Measurements from ENCODE around the gene FBLL1. TPM values are rescaled to one million over a fixed set of nuclear protein-coding genes. Genes with fewer than 3 reads are reported as not detected.

The FBLL1 gene
- total and polyA plus RNA-seq, 8 donors: 0.37 to 0.95 (median 0.55) TPM; not detected in 2

GRCh38 chr5:168578006-168578405, 48.9 kb downstream of the FBLL1 start:
- Histone ChIP-seq H3K27me3 (no peaks in the 10 kb centered on the region), H3K36me3 (no peaks in the 10 kb centered on the region), H3K4me3 (peak overlapping the region; percentile 89 to 98), H3K9me3 (no peaks in the 10 kb centered on the region), H3K27ac (peak overlapping the region in 1 of 2 donors; percentile 90), H3K4me1 (peaks cover 15 to 38% of the 10 kb centered on the region in 2 donors)
- TF ChIP-seq CTCF (IDR thresholded peaks at IDR 0.05): no peak
- no peak for DNase-seq
- no peak for ATAC-seq
- intact Hi-C loops (cut with DNase I): no loop called here

GRCh38 chr5:168578538-168579487, 49.7 kb downstream of the FBLL1 start, which contains the start of gene PANK3:
Gene PANK3 (minus strand): TSS chr5:168579368. CDS start chr5:168579283, 85 bp downstream.
- no peak for TF ChIP-seq CTCF (IDR thresholded peaks at IDR 0.05)
- H3K27me3 ChIP-seq: no peaks in the 10 kb centered on the region
- peak within 1 kb of the TSS; percentile 90 to 95 for H3K27ac ChIP-seq
- H3K9me3 ChIP-seq: no peaks in the 10 kb centered on the region
- ATAC-seq (peak; percentile 89), DNase-seq (peak in 3 of 4 donors; percentile 74 to 81 (median 76))
- peak within 1 kb of the TSS; percentile 89 to 98 for H3K4me3 ChIP-seq
- H3K4me1 ChIP-seq: peaks cover 15 to 38% of the 10 kb centered on the region in 2 donors
- intact Hi-C loops (cut with DNase I): no loop called here
- no peaks in the 10 kb centered on the region for H3K36me3 ChIP-seq

DNA sequence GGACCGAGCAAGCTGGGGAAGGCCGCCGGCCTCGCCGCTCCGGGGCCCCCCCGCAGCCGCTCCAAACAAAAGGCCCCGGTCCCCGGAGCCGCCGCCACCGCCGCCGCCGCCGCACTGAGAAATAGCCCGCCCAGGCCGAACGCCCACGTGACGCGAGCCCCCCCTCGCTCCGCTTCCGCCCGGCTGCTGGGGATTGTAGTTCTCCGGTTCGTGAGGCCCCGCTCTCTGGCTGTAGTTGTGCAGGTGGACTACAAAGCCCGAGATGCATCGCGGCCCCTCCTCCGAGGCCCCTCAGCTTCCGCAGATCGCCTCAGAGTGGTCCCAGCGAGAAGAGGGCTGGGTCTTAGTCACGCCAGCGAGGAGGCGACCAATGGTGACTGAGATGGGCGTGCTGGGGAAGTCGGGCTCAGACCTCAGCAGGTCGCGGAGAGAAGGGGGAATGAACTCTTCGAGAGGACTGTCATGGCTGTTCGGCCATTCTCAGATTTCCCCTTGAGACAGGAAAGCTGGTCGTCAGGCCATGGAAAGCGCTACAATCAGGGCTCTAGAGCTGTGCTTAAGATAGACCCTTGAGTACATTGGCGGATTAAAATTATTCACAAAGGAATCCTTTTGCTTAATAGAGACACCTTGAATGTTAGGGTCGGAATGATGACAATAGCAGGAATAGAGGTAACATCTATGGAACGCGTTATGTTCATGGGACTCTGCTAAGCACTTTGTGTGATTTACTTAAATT, 50.6 kb downstream of the FBLL1 start:
- ATAC-seq: peak; percentile 98
- H3K9me3 ChIP-seq: no peaks in the 10 kb centered on the region
- intact Hi-C loops (cut with DNase I): no loop called here

GRCh38 chr5:168580227-168580508, 51.1 kb downstream of the FBLL1 start:
- no peak for ATAC-seq
- no peaks in the 10 kb centered on the region for H3K9me3 ChIP-seq

More for the DNA sequence above, 50.6 kb downstream of the FBLL1 start:
- Histone ChIP-seq H3K4me3 (peak overlapping the region; percentile 89 to 98), H3K4me1 (peaks cover 15 to 36% of the 10 kb centered on the region in 2 donors), H3K27me3 (no peaks in the 10 kb centered on the region), H3K36me3 (no peaks in the 10 kb centered on the region), H3K27ac (peak overlapping the region; percentile 90 to 95)
- peak; percentile 98 to 99 (median 98) for DNase-seq
- TF ChIP-seq CTCF (IDR thresholded peaks at IDR 0.05): no peak

More at GRCh38 chr5:168580227-168580508, 51.1 kb downstream of the FBLL1 start:
- peak overlapping the region; percentile 89 to 98 for H3K4me3 ChIP-seq
- no peaks in the 10 kb centered on the region for H3K27me3 ChIP-seq
- TF ChIP-seq CTCF (IDR thresholded peaks at IDR 0.05): no peak
- intact Hi-C loops (cut with DNase I): no loop called here
- DNase-seq: no peak
- H3K27ac ChIP-seq: peak overlapping the region; percentile 90 to 95
- H3K4me1 ChIP-seq: peaks cover 13 to 31% of the 10 kb centered on the region in 2 donors
- no peaks in the 10 kb centered on the region for H3K36me3 ChIP-seq

Small RNA genes within 50 kb of the gene (microRNA-seq; reads per million reads assigned to microRNA genes)
- gene MIR103A1 (0 reads per million in 2 donors), gene MIR103B1 (0 reads per million in 2 donors)

Other genes starting within 250 kb of the FBLL1 start
- gene WWC1, start 237.7 kb upstream of the FBLL1 start, total RNA-seq: 10 to 100 TPM; 59.6 to 81.9 TPM
- 100 to 1,000 TPM in 1 of 6 donors, 10 to 100 TPM in 5; 69.0 to 128 (median 88.4) TPM for gene WWC1, start 237.7 kb upstream of the FBLL1 start, polyA plus RNA-seq (ENCODE audit: insufficient read length in 6 of 6)
- 10 to 100 TPM; 67.2 to 80.7 TPM for gene RARS1, start 42.8 kb upstream of the FBLL1 start, total RNA-seq
- gene RARS1, start 42.8 kb upstream of the FBLL1 start, polyA plus RNA-seq (ENCODE audit: insufficient read length in 6 of 6): 10 to 100 TPM; 70.5 to 88.3 (median 76.9) TPM
- 10 to 100 TPM; 71.4 to 73.0 TPM for gene PANK3, start 50.1 kb downstream of the FBLL1 start, total RNA-seq
- gene PANK3, start 50.1 kb downstream of the FBLL1 start, polyA plus RNA-seq (ENCODE audit: insufficient read length in 6 of 6): 10 to 100 TPM; 48.1 to 53.7 (median 52.2) TPM